GM21526 (cell line): ENCODE results near the gene SLIT3.
"Not testable (repeated sequence)": the region's sequence is repeated elsewhere in the genome, so short reads cannot be mapped to it uniquely, and the experiment has no call there.

ENCODE experiments used
- ATAC-seq: cut with Tn5 transposase; IDR thresholded peaks from one replicate; pipeline ENCODE4 v1.9.1; 2021; ENCODE audit warnings: moderate library complexity; ENCODE audit not compliant: unreplicated experiment, low FRiP score

Gene SLIT3

DNA sequence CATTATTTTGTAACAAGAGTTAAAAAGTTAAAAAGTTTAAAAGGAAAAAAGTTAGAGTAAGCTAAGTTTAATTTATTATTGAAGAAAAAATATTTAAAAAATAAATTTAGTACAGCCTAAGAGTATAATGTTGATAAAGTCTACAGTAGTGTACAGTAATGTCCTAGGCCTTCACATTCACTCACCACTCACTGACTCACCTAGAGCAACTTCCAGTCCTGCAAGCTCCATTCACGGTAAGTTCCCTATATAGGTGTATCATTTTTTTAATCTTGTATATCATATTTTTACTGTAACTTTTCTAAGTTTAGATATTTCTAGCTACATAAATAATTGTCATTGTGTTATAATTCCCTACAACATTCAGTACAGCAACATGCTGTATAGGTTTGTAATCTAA, 652.4 kb downstream of the SLIT3 start:
- no peak for ATAC-seq

DNA sequence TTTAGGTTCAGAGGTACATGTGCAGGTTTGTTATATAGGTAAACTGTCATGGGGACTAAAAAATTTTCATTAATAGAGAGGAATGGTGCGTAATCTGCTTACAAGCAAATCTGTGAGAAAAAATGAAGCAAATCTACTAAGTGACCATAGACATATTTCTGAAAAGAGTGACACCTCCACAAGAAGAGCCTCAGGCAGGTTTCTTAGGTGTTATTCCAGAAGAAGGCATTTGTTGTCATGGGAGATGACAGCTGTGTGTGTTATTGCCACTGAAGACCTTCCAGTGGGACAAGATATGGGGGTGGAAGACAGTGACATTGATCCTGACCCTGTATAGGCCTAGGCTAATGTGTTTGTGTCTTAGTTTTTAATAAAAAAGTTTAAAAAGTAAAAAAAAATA, 652.9 kb downstream of the SLIT3 start:
- no peak for ATAC-seq

DNA sequence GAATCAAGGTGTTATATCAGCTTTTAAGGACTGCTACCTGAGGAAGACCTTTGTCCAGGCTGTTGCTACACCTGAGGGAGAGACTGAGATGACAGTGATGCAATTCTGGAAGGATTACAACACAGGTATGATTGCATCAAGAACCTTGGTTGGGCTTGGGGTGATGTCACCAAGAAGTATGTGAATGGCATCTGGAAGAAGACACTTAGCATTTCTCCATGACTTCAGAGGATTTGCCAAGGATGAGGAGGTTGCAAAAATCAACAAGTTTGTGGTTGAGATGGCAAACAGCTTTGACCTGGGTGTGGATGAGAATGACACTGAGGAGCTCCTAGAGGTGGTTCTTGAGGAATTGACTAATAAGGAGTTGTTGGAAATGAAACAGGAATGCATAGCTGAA, 653.9 kb downstream of the SLIT3 start:
- no peak for ATAC-seq

DNA sequence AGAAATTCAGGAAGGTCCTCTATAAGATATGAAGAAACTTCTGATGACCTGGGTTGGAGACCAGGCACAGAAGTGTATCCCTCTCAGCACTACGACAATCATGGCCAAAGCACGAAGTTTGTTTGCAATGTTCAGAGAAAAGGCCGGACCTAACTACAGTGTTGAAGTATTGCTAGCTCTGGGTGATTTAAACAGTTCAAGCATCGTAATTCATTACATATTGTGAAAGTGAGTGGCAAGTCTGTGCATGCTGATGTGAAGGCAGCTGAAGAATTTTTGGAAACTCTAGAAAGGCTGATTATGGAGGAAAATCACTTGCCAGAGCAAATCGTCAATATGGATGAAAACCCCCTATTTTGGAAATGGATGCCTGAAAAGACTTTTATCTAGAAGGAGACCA, 654.6 kb downstream of the SLIT3 start:
- ATAC-seq: no peak

DNA sequence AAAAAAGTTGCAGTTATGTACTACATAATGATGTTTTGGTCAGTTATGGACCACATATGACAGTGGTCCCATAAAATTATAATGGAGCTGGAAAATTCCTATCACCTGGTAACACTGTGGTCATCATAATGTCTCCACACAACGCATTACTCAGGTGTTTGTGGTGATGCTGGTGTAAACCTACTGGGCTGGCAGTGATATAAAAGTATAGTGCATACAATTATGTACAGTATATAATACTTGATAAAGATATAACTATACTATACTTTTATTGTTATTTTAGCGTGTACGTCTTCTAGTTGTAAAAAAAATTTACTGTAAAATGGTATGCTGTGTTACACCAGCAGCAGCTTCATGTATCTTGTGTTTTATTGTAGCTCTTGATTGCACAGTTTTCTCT, 655.7 kb downstream of the SLIT3 start:
- no peak for ATAC-seq

DNA sequence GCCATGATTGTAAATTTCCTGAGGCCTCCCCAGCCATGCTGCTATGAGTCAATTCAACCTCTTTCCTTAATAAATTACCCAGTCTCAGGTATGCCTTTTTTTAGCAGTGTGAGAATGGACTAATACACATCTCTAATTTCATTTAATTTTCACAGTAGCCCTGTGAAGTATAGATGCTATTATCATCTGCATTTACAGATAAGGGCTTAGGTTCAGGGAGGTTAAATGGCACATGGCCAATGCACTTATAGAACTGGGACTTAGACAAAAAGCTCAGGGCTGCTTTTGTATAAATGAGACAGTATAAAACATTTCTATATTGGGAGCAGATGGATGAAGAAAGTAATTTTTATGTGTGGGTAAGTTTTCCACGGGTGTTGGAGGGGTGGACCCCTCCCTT, 658.9 kb downstream of the SLIT3 start:
- no peak for ATAC-seq

DNA sequence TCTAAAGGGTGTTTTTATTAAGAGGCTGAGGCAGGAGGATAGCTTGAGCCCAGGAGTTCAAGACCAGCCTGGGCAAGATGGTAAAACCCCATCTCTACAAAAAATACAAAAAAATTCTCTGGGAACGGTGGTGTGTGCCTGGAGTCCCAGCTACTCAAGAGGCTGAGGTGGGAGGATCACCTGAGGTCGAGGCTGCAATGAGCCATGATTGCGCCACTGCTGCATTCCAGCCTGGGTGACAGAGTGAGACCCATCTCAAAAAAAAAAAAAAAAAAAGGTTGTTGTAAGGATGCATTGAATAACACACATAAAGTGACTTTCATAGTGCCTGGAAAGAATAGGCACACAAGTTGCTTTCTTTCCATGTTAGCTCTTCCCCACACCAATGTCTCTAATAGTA, 662.1 kb downstream of the SLIT3 start:
- not testable (repeated sequence) for ATAC-seq

DNA sequence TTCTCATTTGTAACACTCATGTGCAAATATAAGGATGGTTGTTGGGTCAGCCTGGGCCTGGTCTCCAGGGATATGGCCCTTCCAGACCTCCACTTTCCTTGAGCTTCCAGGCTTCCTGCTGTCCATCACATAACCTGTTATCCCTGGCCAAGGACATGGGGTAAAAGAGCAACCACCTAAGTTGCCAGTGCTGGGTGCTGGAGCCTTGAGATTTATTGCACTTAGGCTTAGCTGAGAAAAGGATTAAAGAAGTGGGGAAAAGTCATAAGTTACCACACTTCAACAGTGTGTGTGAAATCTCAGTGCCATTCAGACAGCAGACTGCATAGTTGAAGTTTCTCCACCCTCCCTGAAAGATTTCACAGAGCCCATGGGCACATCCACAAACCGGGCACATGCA, 663.1 kb downstream of the SLIT3 start:
- ATAC-seq: no peak

DNA sequence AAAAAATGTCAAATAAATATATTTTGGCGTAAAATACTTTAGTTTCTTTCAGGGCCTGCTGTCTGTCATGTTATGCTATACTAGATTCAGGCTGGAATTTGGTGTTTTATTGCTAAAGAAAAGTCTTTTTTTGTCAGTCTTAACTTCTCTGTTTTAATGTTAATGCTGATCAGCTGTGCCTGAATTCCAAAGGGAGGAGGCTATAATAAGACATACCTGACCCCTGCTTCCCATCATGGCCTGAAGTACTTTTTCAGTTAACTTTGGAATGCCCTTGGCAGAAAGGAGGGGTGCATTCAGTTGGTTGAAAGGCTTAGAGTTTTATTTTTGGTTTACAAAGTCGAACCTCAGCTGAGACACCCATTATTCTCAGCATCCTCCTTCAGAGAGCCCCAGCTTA, 663.7 kb downstream of the SLIT3 start:
- ATAC-seq: no peak

DNA sequence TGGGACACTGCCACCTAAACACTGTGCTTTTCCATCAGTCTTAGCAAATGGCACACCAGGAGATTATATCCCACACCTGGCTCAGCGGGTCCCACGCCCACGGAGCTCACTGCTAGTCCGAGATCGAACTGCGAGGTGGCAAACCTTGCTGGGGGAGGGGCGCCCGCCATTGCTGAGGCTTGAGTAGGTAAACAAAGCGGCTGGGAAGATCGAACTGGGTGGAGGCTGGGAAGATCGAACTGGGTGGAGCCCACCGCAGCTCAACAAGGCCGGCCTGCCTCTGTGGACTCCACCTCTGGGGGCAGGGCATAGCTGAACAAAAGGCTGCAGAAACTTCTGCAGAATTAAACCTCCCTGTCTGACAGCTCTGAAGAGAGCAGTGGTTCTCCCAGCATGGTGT, 670.0 kb downstream of the SLIT3 start:
- ATAC-seq: not testable (repeated sequence)

DNA sequence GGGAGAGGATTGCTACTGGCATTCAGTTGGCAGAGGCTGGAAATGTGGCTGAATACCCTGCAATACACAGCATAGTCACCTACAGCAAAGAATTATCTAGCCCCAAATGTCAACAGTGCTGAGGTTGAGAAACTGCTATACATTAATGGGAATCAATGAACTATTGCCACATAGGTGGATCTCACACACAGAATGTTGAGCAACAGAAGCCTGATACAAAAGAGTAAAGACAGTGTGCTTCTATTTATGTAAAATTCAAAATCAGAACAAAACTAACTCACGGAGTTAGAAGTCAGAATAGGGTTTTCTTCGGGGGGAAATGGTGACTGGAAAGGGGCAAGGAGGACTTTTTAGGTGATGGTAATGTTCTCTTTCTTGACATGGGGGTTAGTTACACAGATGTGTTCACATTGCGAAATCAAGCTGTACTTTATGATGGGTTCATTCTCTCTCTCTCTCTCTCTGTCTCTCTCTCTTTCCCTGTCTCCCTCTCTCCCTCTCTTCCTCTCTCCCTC, 676.0 kb downstream of the SLIT3 start:
- no peak for ATAC-seq

DNA sequence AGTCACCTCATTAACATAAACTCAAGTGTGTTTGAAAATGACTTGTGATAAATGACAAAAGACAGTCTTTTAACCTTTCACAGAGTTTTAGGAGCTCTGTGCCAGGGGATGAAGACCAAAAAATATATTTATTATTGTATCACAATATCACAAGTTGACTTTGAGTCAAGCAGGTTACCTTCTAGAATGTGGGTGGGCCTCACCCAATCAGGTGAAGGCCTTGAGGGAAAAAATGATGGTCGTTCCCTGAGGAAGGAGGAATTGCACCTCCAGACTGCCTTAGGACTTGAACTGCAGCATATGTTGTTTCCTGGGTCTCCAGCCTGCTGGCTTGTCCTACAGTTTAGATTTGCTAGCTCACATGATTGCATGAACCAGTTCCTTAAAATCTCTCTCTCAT, 680.1 kb downstream of the SLIT3 start:
- ATAC-seq: no peak

DNA sequence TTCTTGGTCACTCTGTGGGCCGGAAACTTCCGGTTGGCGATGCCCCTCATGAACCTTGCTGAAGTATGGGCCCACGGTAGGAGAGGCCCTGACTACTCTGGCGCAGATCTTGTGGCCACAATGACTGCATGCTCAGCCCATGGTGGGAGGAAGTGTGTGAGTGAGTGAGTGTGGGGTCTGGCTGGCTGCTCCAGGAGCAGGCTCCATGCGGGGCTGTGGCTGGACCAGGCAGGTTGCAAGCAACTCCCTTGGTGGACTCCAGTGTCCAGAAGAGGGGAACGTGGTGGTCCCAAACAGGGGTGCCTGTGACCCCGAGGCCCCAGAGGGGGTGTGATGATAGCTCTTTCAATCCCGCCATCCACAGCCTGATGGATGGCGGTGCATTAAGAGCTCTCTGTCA, 686.3 kb downstream of the SLIT3 start:
- ATAC-seq: no peak

DNA sequence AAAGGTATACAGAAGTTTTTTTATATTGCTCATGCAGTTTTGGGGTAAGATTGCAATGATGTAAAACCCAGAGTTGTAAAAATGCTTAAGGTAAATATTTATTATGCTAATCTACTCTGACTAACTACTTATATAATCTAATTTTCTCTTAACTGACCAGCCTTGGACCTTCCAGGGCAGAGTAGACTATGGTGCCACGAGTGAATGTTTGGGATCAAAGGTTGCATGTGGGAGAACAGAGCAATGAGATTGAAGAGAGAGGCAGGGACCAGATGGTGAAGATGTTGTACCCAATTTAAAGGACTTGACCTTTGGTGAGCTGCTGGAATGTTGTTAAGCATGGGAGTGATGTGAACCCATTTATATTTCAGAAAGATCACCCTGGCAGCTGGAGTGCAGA, 686.9 kb downstream of the SLIT3 start:
- ATAC-seq: no peak

DNA sequence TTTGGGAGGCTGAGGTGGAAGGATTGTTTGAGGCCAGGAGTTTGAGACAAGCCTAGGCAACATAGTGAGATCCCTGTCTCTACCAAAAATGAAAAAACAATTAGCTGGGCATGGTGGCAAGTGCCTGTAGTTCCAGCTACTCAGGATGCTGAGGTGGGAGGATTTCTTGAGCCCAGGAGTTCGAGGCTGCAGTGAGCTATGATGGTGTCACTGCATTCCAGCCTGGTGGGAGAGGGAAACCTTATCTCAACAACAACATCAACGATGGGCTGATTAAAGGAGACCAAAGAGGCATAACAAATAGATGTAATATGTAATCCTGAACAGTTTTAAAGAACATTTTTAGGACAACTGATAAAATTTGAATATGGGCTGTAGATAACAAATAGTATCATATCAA, 687.5 kb downstream of the SLIT3 start:
- no peak for ATAC-seq

DNA sequence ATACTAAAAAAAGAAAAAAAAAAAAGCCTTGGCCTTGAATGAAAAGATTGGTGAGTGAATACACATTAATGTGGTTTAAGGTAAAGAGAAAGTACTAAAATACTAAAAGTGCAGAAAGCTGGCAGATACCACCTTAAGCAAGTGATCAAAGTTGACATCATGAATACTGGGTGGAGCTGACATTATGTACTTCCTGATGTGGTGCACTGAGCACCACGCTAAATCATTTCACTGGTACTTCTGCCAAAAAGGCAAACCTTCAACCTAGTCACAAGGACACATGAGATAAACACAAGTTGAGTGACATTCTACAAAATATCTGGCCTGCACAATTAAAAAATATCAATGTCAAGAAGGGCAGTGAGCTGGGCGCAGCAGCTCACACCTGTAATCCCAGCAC, 687.9 kb downstream of the SLIT3 start:
- ATAC-seq: no peak

DNA sequence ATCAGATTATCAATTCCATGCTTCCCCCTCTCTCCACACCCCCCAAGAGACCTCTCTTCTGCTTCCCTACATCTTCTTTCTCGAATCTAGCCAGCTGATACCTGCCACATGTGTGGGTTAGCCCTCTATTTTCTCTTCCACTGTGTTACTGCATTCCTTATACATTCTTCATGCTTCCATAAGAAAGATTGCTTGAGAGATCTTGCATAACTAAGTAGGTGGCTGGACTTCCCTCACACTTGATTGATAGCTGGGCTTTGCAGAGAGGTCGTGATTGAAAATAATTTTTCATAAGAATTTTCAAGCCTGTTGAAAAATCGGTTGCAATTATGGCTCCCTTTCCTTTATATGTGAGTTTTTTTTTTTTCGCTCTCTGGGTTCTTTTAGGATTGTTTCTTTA, 688.8 kb downstream of the SLIT3 start:
- ATAC-seq: no peak
